ENCODE results near the gene VPS39.

VPS39 gene

DNA sequence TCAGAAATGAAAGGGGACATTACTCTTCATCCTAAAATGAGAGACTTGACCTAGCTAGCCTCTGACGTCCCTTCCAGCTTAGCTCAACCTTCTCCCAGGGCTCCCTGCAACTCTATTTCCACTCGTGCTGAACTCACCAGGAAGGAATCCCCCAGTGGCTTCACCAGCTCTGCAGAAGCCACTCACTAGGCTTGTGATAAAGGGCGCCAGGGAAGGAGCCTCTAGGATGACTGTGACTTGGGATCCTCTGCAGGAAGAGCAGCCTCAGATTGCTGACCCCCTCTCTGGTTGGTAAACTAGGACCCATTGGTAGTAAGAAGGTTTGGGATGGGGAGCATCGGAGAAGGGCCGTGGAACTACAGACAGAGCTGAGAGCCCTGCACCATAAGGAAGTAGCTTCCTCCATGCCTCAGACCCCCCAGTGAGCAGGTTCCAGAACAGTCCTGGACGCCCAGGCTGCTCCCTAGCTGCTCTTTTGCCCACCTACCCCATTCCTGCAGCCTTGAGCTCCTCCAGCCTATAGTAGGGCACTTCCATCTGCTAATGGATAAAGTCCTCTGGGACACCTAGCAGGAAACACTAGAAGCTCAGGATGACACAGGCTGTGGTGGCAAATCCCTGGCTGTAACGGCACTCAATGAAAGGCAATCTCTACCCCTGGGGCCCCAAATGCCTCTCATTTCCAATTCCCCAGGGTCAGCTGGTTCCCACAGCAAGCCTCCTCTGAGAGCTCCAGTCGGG lies 77.7 kb downstream of the VPS39 start:
- TF ChIP-seq, protein P1, sequence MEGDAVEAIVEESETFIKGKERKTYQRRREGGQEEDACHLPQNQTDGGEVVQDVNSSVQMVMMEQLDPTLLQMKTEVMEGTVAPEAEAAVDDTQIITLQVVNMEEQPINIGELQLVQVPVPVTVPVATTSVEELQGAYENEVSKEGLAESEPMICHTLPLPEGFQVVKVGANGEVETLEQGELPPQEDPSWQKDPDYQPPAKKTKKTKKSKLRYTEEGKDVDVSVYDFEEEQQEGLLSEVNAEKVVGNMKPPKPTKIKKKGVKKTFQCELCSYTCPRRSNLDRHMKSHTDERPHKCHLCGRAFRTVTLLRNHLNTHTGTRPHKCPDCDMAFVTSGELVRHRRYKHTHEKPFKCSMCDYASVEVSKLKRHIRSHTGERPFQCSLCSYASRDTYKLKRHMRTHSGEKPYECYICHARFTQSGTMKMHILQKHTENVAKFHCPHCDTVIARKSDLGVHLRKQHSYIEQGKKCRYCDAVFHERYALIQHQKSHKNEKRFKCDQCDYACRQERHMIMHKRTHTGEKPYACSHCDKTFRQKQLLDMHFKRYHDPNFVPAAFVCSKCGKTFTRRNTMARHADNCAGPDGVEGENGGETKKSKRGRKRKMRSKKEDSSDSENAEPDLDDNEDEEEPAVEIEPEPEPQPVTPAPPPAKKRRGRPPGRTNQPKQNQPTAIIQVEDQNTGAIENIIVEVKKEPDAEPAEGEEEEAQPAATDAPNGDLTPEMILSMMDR (conservative IDR thresholded peaks at IDR 0.05; ENCODE audit: control insufficient read depth, insufficient read depth, low read depth, low read length), result no peak
- H3K4me3 ChIP-seq (ENCODE audit: control insufficient read depth, low read depth, low read length), result no peak overlapping the region
- DNase-seq (ENCODE audit: low read depth), result no peak

DNA sequence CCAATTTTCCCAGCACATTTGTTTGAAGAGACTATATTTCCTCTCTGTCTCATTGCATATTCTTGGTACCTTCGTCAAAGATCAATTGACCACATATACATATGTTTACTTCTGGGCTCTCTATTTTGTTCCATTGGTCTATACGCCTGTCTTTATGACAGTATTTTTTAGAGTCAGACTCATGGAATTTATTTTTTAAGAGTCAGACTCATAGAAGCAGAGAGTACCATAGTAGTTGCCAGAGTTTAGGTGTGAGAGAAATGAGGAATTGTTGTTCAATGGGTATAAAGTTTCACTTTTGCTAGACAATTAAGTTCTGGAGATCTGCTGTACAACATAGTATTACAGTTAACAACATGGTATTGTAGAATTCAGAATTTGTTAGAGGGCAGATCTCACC lies 78.7 kb downstream of the VPS39 start:
- no peak for DNase-seq (ENCODE audit: low read depth)
- TF ChIP-seq, protein P1 (conservative IDR thresholded peaks at IDR 0.05; ENCODE audit: control insufficient read depth, insufficient read depth, low read depth, low read length), result no peak

DNA sequence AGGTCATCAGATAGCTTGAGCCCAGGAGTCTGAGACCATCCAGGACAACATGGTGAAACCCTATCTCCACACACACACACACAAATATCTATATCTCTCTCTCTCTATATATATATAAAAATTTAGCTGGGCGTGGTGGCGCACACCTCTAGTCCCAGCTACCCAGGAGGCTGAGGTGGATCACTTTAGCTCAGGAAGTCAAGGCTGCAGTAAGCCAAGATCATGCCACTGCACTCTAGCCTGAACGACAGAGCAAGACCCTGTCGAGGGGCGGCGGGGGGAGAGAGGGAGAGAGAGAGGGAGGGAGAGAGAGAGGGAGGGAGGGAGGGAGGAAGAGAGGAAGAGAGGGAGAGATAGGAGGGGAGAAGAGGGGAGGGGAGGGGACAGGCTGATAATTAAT lies 79.6 kb downstream of the VPS39 start:
- H3K4me3 ChIP-seq (ENCODE audit: control insufficient read depth, low read depth, low read length), result no peak overlapping the region

More for the DNA sequence above, 78.7 kb downstream of the VPS39 start:
- H3K4me3 ChIP-seq (ENCODE audit: control insufficient read depth, low read depth, low read length), result no peak overlapping the region

GRCh38 chr15:42123546-42123945 lies 84.6 kb downstream of the VPS39 start:
- TF ChIP-seq, protein P1 (conservative IDR thresholded peaks at IDR 0.05; ENCODE audit: control insufficient read depth, insufficient read depth, low read depth, low read length), result no peak
- DNase-seq (ENCODE audit: low read depth), result no peak
- no peak overlapping the region for H3K4me3 ChIP-seq (ENCODE audit: control insufficient read depth, low read depth, low read length)

More for the DNA sequence above, 79.6 kb downstream of the VPS39 start:
- no peak for DNase-seq (ENCODE audit: low read depth)
- TF ChIP-seq, protein P1 (conservative IDR thresholded peaks at IDR 0.05; ENCODE audit: control insufficient read depth, insufficient read depth, low read depth, low read length), result no peak

- TF ChIP-seq, protein P1 (conservative IDR thresholded peaks at IDR 0.05; ENCODE audit: control insufficient read depth, insufficient read depth, low read depth, low read length), result no peak
- no peak overlapping the region for H3K4me3 ChIP-seq (ENCODE audit: control insufficient read depth, low read depth, low read length)
- no peak for DNase-seq (ENCODE audit: low read depth)
These were observed 86.4 kb downstream of the VPS39 start for GRCh38 chr15:42121682-42122081.

GRCh38 chr15:42121021-42121420 lies 87.1 kb downstream of the VPS39 start:
- no peak overlapping the region for H3K4me3 ChIP-seq (ENCODE audit: control insufficient read depth, low read depth, low read length)
- DNase-seq (ENCODE audit: low read depth), result no peak
- TF ChIP-seq, protein P1 (conservative IDR thresholded peaks at IDR 0.05; ENCODE audit: control insufficient read depth, insufficient read depth, low read depth, low read length), result no peak

All from fibroblast of mammary gland (primary cell).